ENCODE results near the gene CPEB4. TPM values are rescaled to one million over a fixed set of nuclear protein-coding genes. Genes with fewer than 3 reads are reported as not detected.

Gene CPEB4
- total and polyA plus RNA-seq, 10 of the 15 experiments (the other 5 are each of a cell fraction or from before 2014, with no cell fraction given): 6.9 to 33.1 (median 20.4) TPM

GRCh38 chr5:173887610-173888472 is at the start of gene CPEB4 (continued):
- TF ChIP-seq HCFC1 (IDR thresholded peaks at IDR 0.05; ENCODE audit: low read length): peak; percentile 97
- peak; percentile 99 for TF ChIP-seq TAF1 (IDR thresholded peaks at IDR 0.05; ENCODE audit: borderline replicate concordance, low read depth, low read length)
- TF ChIP-seq ZNF384 (IDR thresholded peaks at IDR 0.05; ENCODE audit: borderline replicate concordance, low read depth, low read length): no peak
- TF ChIP-seq POLR2AphosphoS5 (IDR thresholded peaks at IDR 0.05; ENCODE audit: low read length): peak; percentile 92
- TF ChIP-seq RCOR1 (conservative IDR thresholded peaks at IDR 0.05; ENCODE audit: low read depth, low read length): peak; percentile 89; the same call in 1 of the 2 replicates
- TF ChIP-seq, protein P1, sequence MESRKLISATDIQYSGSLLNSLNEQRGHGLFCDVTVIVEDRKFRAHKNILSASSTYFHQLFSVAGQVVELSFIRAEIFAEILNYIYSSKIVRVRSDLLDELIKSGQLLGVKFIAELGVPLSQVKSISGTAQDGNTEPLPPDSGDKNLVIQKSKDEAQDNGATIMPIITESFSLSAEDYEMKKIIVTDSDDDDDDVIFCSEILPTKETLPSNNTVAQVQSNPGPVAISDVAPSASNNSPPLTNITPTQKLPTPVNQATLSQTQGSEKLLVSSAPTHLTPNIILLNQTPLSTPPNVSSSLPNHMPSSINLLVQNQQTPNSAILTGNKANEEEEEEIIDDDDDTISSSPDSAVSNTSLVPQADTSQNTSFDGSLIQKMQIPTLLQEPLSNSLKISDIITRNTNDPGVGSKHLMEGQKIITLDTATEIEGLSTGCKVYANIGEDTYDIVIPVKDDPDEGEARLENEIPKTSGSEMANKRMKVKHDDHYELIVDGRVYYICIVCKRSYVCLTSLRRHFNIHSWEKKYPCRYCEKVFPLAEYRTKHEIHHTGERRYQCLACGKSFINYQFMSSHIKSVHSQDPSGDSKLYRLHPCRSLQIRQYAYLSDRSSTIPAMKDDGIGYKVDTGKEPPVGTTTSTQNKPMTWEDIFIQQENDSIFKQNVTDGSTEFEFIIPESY (IDR thresholded peaks at IDR 0.05): no peak
- TF ChIP-seq DPF2 (IDR thresholded peaks at IDR 0.05): 0 out of 2 replicates have a peak, but pooled peaks have one; percentile 21
- TF ChIP-seq ZNF207 (IDR thresholded peaks at IDR 0.05; ENCODE audit: borderline replicate concordance): peak; percentile 35; the same call in 1 of the 2 replicates
- peak; percentile 63 for TF ChIP-seq ATF7 (IDR thresholded peaks at IDR 0.05; ENCODE audit: low read depth)
- TF ChIP-seq CREM (IDR thresholded peaks at IDR 0.05; ENCODE audit: low read depth): peak; percentile 88
- peak; percentile 97 for TF ChIP-seq IKZF1 (conservative IDR thresholded peaks at IDR 0.05)
- TF ChIP-seq PML (IDR thresholded peaks at IDR 0.05; ENCODE audit: low read length): peak; percentile 70; the same call in 1 of the 2 replicates
- TF ChIP-seq GABPA (IDR thresholded peaks at IDR 0.05; ENCODE audit: low read depth): peak; percentile 88
- TF ChIP-seq EED (IDR thresholded peaks at IDR 0.05; ENCODE audit: low read depth): peak; percentile 40; the same call in 1 of the 2 replicates
- peak; percentile 86; the same call in 1 of the 2 replicates for TF ChIP-seq HSF1 (IDR thresholded peaks at IDR 0.05; ENCODE audit: low read depth, low read length)
- TF ChIP-seq EZH2 (IDR thresholded peaks at IDR 0.05; ENCODE audit: borderline replicate concordance, control insufficient read depth, low read depth, low read length): no peak
- peak in 1 of 2 experiments; percentile 32; a peak in 1 of 3 replicates for TF ChIP-seq EGR1 (IDR thresholded peaks at IDR 0.05; ENCODE audit: borderline replicate concordance in 1 of 2, low read depth in 2 of 2, low read length in 2 of 2)
- TF ChIP-seq CEBPB (IDR thresholded peaks at IDR 0.05; ENCODE audit: borderline replicate concordance in 1 of 2, low read depth in 2 of 2, low read length in 2 of 2): no peak
- TF ChIP-seq RAD51 (IDR thresholded peaks at IDR 0.05): peak; percentile 98
- 0 out of 2 replicates have a peak, but pooled peaks have one; percentile 33 for TF ChIP-seq CBFB (IDR thresholded peaks at IDR 0.05; ENCODE audit: low read depth)
- peak; percentile 87 for TF ChIP-seq SIX5 (IDR thresholded peaks at IDR 0.05; ENCODE audit: low read depth, low read length, severe bottlenecking)
- no peak for TF ChIP-seq ZNF217 (IDR thresholded peaks at IDR 0.05)
- TF ChIP-seq MEF2A (IDR thresholded peaks at IDR 0.05; ENCODE audit: insufficient read depth, low read depth, low read length): 0 out of 2 replicates have a peak, but pooled peaks have one; percentile 67
- TF ChIP-seq IKZF2 (IDR thresholded peaks at IDR 0.05): peak; percentile 32 to 42; a peak in 2 of 4 replicates
- no peak for TF ChIP-seq ZNF622 (IDR thresholded peaks at IDR 0.05)
- TF ChIP-seq HDGF (IDR thresholded peaks at IDR 0.05): peak; percentile 72; the same call in 1 of the 2 replicates
- TF ChIP-seq CHD2 (IDR thresholded peaks at IDR 0.05; ENCODE audit: borderline replicate concordance, low read depth, low read length): peak; percentile 93
